Liver (tissue), 9 donors: ENCODE results near the gene SH3GL1. TPM values are rescaled to one million over a fixed set of nuclear protein-coding genes. Genes with fewer than 3 reads are reported as not detected.

Source experiments
- DNase-seq: peaks from one replicate; pipeline ENCODE4 v3.0.0-alpha.2; 2017; ENCODE audit warnings: low spot score
- H3K27ac ChIP-seq, 2 donors: one replicate each; pipeline ENCODE4 v1.7.0; 2013; ENCODE audit warnings: inconsistent platforms in 2 of 2, low read length in 2 of 2, control low read depth in 1 of 2, low read depth in 1 of 2, mild to moderate bottlenecking in 1 of 2
- H3K27me3 ChIP-seq, 4 donors: one replicate each; pipeline versions ENCODE4 v1.6.1 to v1.7.0; 2013; ENCODE audit warnings: low read length in 3 of 4, inconsistent platforms in 1 of 4, mild to moderate bottlenecking in 1 of 4, moderate library complexity in 1 of 4; ENCODE audit not compliant: control insufficient read depth in 4 of 4, insufficient read depth in 4 of 4
- H3K36me3 ChIP-seq, 4 donors: one replicate each; pipeline versions ENCODE4 v1.6.1 to v1.7.0; 2013; ENCODE audit warnings: low read length in 3 of 4, mild to moderate bottlenecking in 3 of 4, low read depth in 1 of 4, moderate library complexity in 1 of 4; ENCODE audit not compliant: control insufficient read depth in 4 of 4, insufficient read depth in 3 of 4
- H3K4me1 ChIP-seq, 4 donors: one replicate each; pipeline versions ENCODE4 v1.6.1 to v1.7.0; 2013; ENCODE audit warnings: low read length in 3 of 4, mild to moderate bottlenecking in 3 of 4, moderate library complexity in 1 of 4; ENCODE audit not compliant: control insufficient read depth in 4 of 4, insufficient read depth in 4 of 4
- H3K4me3 ChIP-seq, 3 donors: one replicate each; pipeline versions ENCODE4 v1.6.1 to v1.7.0; 2013; ENCODE audit warnings: low read length in 3 of 3, control low read depth in 1 of 3, low read depth in 1 of 3, mild to moderate bottlenecking in 1 of 3
- H3K9ac ChIP-seq, 2 donors: one replicate each; pipeline ENCODE4 v1.7.0; 2013; ENCODE audit warnings: low read length in 2 of 2, mild to moderate bottlenecking in 2 of 2, moderate library complexity in 2 of 2, control low read depth in 1 of 2, low read depth in 1 of 2
- H3K9me3 ChIP-seq, 4 donors: one replicate each; pipeline versions ENCODE4 v1.6.1 to v1.7.0; 2013; ENCODE audit warnings: low read length in 3 of 4; ENCODE audit not compliant: control insufficient read depth in 4 of 4
- EGR1 ChIP-seq, 2 donors: IDR thresholded peaks; 2 replicates each; pipeline ENCODE4 v1.6.1; 2016 to 2018; ENCODE audit warnings: antibody characterized with exemption in 2 of 2, low read depth in 2 of 2
- FOXA1 ChIP-seq: IDR thresholded peaks from 2 replicates; pipeline ENCODE4 v1.6.1; 2016; ENCODE audit warnings: antibody characterized with exemption
- FOXA2 ChIP-seq: IDR thresholded peaks from 2 replicates; pipeline ENCODE4 v1.6.1; 2016; ENCODE audit warnings: antibody characterized with exemption
- GABPA ChIP-seq, 2 donors: IDR thresholded peaks in 1 of 2; conservative IDR thresholded peaks in 1 of 2; 2 replicates each; pipeline ENCODE4 v1.6.1; 2016; ENCODE audit warnings: antibody characterized with exemption in 2 of 2, mild to moderate bottlenecking in 1 of 2, moderate library complexity in 1 of 2
- HNF4A ChIP-seq, 2 donors: conservative IDR thresholded peaks; 2 replicates each; pipeline ENCODE4 v1.6.1; 2016; ENCODE audit warnings: antibody characterized with exemption in 2 of 2, mild to moderate bottlenecking in 2 of 2
- HNF4G ChIP-seq: IDR thresholded peaks from 2 replicates; pipeline ENCODE4 v1.6.1; 2016; ENCODE audit warnings: antibody characterized with exemption
- JUND ChIP-seq, 2 donors: IDR thresholded peaks; 2 replicates each; pipeline ENCODE4 v1.6.1; 2016; ENCODE audit warnings: antibody characterized with exemption in 2 of 2
- NR2F2 ChIP-seq: IDR thresholded peaks from 2 replicates; pipeline ENCODE4 v1.6.1; 2016; ENCODE audit warnings: antibody characterized with exemption
- RAD21 ChIP-seq, 2 donors: IDR thresholded peaks; 2 replicates each; pipeline ENCODE4 v1.6.1; 2016; ENCODE audit warnings: antibody characterized with exemption in 2 of 2, mild to moderate bottlenecking in 2 of 2
- RXRA ChIP-seq, 2 donors: IDR thresholded peaks; 2 replicates each; pipeline ENCODE4 v1.6.1; 2017 to 2018; ENCODE audit warnings: antibody characterized with exemption in 2 of 2, mild to moderate bottlenecking in 1 of 2
- SP1 ChIP-seq: IDR thresholded peaks from 2 replicates; pipeline ENCODE4 v1.6.1; 2018; ENCODE audit warnings: antibody characterized with exemption, mild to moderate bottlenecking
- TAF1 ChIP-seq: conservative IDR thresholded peaks from 2 replicates; pipeline ENCODE4 v1.6.1; 2016; ENCODE audit warnings: antibody characterized with exemption, mild to moderate bottlenecking
- YY1 ChIP-seq: IDR thresholded peaks from 2 replicates; pipeline ENCODE4 v1.6.1; 2016; ENCODE audit warnings: antibody characterized with exemption, mild to moderate bottlenecking
- WGBS: extraction: QIAGEN DNeasy Blood & Tissue Kit; methylation state at CpG from one replicate; pipeline ENCODE4 v1.1.7; 2013; 5-methylcytosine and 5-hydroxymethylcytosine counted together
- polyA plus RNA-seq, 2 donors: library from polyadenylated mRNA; stranded (reverse) in 1 of 2; unstranded in 1 of 2; fragments of 200-250 nt in 1 of 2; fragments of >200 nt in 1 of 2; fragmentation: Nextera tagmentation in 1 of 2; extraction: Ambion mirVana in 1 of 2; gene quantifications; one replicate each; pipeline versions ENCODE4 v1.2.1 to v1.2.3, GENCODE V29; 2013 to 2015
- total RNA-seq, 2 donors: library from RNA; depleted of rRNA; stranded (reverse); fragments of >200 nt; gene quantifications; one replicate each; pipeline ENCODE4 v1.2.3, GENCODE V29; 2014
- TF ChIP-seq, protein P1 (sequence below): IDR thresholded peaks from 2 replicates; pipeline ENCODE4 v1.6.1; 2016; ENCODE audit warnings: antibody characterized with exemption
- TF ChIP-seq, protein P2 (sequence below): IDR thresholded peaks from 2 replicates; pipeline ENCODE4 v1.6.1; 2016; ENCODE audit warnings: antibody characterized with exemption, mild to moderate bottlenecking
- TF ChIP-seq, protein P3 (sequence below): fragments of 150-350 bp; IDR thresholded peaks from 2 replicates; pipeline ENCODE4 v1.5.1; 2017; ENCODE audit warnings: improper control_type of control experiment, low read depth, low read length; ENCODE audit not compliant: missing input control
- TF ChIP-seq, protein P4 (sequence below): IDR thresholded peaks from 2 replicates; pipeline ENCODE4 v1.6.1; 2016; ENCODE audit warnings: antibody characterized with exemption
- TF ChIP-seq, protein P5 (sequence below): IDR thresholded peaks from 2 replicates; pipeline ENCODE4 v1.6.1; 2016; ENCODE audit warnings: antibody characterized with exemption
- donor health status: healthy.
- donor health status: healthy.
- donor health status: healthy.
- donor health status: healthy.
- donor health status: healthy.

SH3GL1 gene
- total and polyA plus RNA-seq, 4 donors = 16.5 to 27.8 (median 18.2) TPM

DNA sequence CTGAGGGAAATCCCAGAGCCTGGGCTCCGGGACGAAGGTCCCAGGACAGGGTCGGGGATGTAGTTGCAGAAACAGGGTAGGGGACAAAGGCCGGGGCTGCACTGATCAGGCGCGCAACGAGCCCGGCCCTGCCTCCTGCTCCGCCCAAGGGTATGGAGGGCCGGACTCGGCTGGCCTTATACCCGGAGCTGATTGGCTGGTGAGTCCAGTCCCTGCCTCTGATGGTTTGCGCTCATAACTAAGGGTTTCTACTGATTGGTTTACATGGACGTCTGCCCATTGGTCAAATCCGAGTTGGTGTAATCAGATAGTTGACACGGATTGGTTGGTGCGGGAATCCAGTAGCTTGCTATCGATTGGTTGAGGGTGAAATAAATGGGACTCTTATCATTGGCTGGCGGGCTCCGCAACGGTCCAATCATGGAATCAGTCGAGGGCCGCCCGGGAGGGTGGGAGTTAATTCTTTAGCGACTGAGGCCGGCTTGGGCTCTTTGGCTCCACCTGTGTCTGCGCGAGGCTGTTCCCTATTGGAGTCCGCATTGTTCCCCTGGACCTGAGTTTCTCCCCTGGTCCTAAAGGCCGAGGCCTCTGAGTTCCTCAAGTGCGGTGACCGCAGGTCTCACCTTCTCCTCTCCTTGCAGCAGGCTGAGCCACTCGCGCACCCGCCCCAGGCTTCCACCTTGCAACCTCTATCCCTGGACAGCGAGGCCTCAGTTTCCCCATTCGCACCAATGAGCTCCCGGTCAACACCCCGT lies 57.6 kb downstream of the SH3GL1 start:
- no peaks in the 10 kb centered on the region for H3K27me3 ChIP-seq
- H3K9me3 ChIP-seq = no peaks in the 10 kb centered on the region
- H3K36me3 ChIP-seq = peaks cover 0 to 2% (median 0%) of the 10 kb centered on the region in 4 donors
- WGBS = under 1% methylated on average over 39 of the region's 39 CpGs
- peak overlapping the region; percentile 54 to 84 (median 82) for H3K4me3 ChIP-seq
- DNase-seq = peak; percentile 90
- H3K4me1 ChIP-seq = peaks cover 8 to 58% (median 49%) of the 10 kb centered on the region in 4 donors
- peak overlapping the region in 1 of 2 donors; percentile 10 for H3K9ac ChIP-seq
- TF ChIP-seq HNF4A (conservative IDR thresholded peaks at IDR 0.05) = peak; percentile 97 to 99
- TF ChIP-seq YY1 = peak; percentile 88
- TF ChIP-seq, protein P1, sequence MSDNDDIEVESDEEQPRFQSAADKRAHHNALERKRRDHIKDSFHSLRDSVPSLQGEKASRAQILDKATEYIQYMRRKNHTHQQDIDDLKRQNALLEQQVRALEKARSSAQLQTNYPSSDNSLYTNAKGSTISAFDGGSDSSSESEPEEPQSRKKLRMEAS = peak; percentile 98
- peak; percentile 88 to 94 for TF ChIP-seq RXRA (IDR thresholded peaks at IDR 0.05)
- TF ChIP-seq SP1 = peak; percentile 100
- peak; percentile 62 for TF ChIP-seq FOXA2
- TF ChIP-seq, protein P2, sequence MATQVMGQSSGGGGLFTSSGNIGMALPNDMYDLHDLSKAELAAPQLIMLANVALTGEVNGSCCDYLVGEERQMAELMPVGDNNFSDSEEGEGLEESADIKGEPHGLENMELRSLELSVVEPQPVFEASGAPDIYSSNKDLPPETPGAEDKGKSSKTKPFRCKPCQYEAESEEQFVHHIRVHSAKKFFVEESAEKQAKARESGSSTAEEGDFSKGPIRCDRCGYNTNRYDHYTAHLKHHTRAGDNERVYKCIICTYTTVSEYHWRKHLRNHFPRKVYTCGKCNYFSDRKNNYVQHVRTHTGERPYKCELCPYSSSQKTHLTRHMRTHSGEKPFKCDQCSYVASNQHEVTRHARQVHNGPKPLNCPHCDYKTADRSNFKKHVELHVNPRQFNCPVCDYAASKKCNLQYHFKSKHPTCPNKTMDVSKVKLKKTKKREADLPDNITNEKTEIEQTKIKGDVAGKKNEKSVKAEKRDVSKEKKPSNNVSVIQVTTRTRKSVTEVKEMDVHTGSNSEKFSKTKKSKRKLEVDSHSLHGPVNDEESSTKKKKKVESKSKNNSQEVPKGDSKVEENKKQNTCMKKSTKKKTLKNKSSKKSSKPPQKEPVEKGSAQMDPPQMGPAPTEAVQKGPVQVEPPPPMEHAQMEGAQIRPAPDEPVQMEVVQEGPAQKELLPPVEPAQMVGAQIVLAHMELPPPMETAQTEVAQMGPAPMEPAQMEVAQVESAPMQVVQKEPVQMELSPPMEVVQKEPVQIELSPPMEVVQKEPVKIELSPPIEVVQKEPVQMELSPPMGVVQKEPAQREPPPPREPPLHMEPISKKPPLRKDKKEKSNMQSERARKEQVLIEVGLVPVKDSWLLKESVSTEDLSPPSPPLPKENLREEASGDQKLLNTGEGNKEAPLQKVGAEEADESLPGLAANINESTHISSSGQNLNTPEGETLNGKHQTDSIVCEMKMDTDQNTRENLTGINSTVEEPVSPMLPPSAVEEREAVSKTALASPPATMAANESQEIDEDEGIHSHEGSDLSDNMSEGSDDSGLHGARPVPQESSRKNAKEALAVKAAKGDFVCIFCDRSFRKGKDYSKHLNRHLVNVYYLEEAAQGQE = peak; percentile 92
- TF ChIP-seq, protein P3, sequence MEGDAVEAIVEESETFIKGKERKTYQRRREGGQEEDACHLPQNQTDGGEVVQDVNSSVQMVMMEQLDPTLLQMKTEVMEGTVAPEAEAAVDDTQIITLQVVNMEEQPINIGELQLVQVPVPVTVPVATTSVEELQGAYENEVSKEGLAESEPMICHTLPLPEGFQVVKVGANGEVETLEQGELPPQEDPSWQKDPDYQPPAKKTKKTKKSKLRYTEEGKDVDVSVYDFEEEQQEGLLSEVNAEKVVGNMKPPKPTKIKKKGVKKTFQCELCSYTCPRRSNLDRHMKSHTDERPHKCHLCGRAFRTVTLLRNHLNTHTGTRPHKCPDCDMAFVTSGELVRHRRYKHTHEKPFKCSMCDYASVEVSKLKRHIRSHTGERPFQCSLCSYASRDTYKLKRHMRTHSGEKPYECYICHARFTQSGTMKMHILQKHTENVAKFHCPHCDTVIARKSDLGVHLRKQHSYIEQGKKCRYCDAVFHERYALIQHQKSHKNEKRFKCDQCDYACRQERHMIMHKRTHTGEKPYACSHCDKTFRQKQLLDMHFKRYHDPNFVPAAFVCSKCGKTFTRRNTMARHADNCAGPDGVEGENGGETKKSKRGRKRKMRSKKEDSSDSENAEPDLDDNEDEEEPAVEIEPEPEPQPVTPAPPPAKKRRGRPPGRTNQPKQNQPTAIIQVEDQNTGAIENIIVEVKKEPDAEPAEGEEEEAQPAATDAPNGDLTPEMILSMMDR = no peak
- TF ChIP-seq, protein P4, sequence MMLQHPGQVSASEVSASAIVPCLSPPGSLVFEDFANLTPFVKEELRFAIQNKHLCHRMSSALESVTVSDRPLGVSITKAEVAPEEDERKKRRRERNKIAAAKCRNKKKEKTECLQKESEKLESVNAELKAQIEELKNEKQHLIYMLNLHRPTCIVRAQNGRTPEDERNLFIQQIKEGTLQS = peak; percentile 64
- peak; percentile 35 to 37 for TF ChIP-seq RAD21 (IDR thresholded peaks at IDR 0.05)
- TF ChIP-seq HNF4G = peak; percentile 94
- peak in 1 of 2 donors; percentile 87 for TF ChIP-seq EGR1 (IDR thresholded peaks at IDR 0.05; ENCODE audit: low read depth in 2 of 2)
- peak in 1 of 2 donors; percentile 64 for TF ChIP-seq GABPA (IDR thresholded peaks at IDR 0.05 in 1 of 2, conservative IDR thresholded peaks at IDR 0.05 in 1 of 2)
- peak; percentile 72 for TF ChIP-seq FOXA1
- TF ChIP-seq JUND (IDR thresholded peaks at IDR 0.05) = peak; percentile 26 to 51
- TF ChIP-seq TAF1 = peak; percentile 27
- peak; percentile 51 for TF ChIP-seq NR2F2
- TF ChIP-seq, protein P5, sequence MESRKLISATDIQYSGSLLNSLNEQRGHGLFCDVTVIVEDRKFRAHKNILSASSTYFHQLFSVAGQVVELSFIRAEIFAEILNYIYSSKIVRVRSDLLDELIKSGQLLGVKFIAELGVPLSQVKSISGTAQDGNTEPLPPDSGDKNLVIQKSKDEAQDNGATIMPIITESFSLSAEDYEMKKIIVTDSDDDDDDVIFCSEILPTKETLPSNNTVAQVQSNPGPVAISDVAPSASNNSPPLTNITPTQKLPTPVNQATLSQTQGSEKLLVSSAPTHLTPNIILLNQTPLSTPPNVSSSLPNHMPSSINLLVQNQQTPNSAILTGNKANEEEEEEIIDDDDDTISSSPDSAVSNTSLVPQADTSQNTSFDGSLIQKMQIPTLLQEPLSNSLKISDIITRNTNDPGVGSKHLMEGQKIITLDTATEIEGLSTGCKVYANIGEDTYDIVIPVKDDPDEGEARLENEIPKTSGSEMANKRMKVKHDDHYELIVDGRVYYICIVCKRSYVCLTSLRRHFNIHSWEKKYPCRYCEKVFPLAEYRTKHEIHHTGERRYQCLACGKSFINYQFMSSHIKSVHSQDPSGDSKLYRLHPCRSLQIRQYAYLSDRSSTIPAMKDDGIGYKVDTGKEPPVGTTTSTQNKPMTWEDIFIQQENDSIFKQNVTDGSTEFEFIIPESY = peak; percentile 73
- peak overlapping the region; percentile 93 to 95 for H3K27ac ChIP-seq
